ENCODE data around the gene PDLIM4. TPM values are rescaled to one million over a fixed set of nuclear protein-coding genes. Genes with fewer than 3 reads are reported as not detected.

PDLIM4 gene
- total RNA-seq, 1 experiment from 2014 or later = 47.2 TPM

- POLR2A ChIA-PET (ENCODE audit: unreplicated experiment) = no interaction called here
- TF ChIP-seq EZH2 (IDR thresholded peaks at IDR 0.05; ENCODE audit: low read depth) (no peak), CTCF (conservative IDR thresholded peaks at IDR 0.05) (no peak)
- no peaks in the 10 kb centered on the region for H4K20me1 ChIP-seq (ENCODE audit: insufficient read depth)
- H2AFZ ChIP-seq = no peak overlapping the region
- no TSS peak for BruUV-seq (replicated peaks)
- H3K4me2 ChIP-seq = no peak overlapping the region
- no peaks in the 10 kb centered on the region for H3K36me3 ChIP-seq (ENCODE audit: low read depth)
- peaks cover 5% of the 10 kb centered on the region; the same call in 1 of the 2 replicates for H3F3A ChIP-seq (ENCODE audit: insufficient read depth, low read depth)
- intact Hi-C loops (cut with micrococcal nuclease; ENCODE audit: unreplicated experiment) = no loop called here
- no peak overlapping the region for H3K27ac ChIP-seq
- no peaks in the 10 kb centered on the region for H3K27me3 ChIP-seq (ENCODE audit: insufficient read depth, low read depth)
- no peak overlapping the region for H3K4me3 ChIP-seq
- no peaks in the 10 kb centered on the region for H3K9me2 ChIP-seq (ENCODE audit: insufficient read depth)
- no peaks in the 10 kb centered on the region for H3K79me2 ChIP-seq (ENCODE audit: low read depth)
- no peaks in the 10 kb centered on the region for H3K9me3 ChIP-seq (ENCODE audit: insufficient read depth, low read depth)
- no peak for DNase-seq
- H3K4me1 ChIP-seq (replicated peaks; ENCODE audit: insufficient read depth) = peaks cover 8% of the 10 kb centered on the region
- CTCF ChIA-PET = no interaction called here
Observed at GRCh38 chr5:132305420-132305819, 47.9 kb downstream of the PDLIM4 start.

DNA sequence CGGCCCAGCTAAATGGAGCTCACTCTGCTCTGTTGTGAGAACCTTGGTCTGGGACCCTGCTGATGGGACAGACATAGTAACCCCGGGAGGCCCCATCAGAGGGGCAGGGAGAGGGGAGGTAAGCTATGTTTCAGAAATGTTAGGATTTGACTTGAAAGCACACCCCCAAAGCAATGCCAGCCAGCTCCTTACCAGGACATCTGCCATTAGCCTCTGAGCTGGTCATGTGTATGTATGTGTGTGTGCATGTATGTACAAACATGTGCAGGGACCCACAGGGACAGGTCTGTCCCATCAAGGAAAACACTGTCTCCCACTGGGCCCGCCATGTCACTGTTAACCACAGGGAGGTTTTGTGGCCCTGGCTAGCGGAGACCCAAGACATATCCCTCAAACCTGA lies 51.2 kb downstream of the PDLIM4 start:
- POLR2A ChIA-PET (ENCODE audit: unreplicated experiment) = interaction anchor here (0.6 kb wide), 1 partner anchor 932 kb away, joined by 11 read pairs; no protein-coding TSS in a partner anchor
- BruUV-seq (replicated peaks) = no TSS peak

GRCh38 chr5:132309679-132310078 lies 52.2 kb downstream of the PDLIM4 start:
- H2AFZ ChIP-seq = no peak overlapping the region
- H3F3A ChIP-seq (ENCODE audit: insufficient read depth, low read depth) = peaks cover 4% of the 10 kb centered on the region; the same call in 1 of the 2 replicates
- no peak for DNase-seq
- no peak overlapping the region for H3K4me3 ChIP-seq
- no peaks in the 10 kb centered on the region for H4K20me1 ChIP-seq (ENCODE audit: insufficient read depth)
- ChIA-PET CTCF (no interaction called here), POLR2A (ENCODE audit: unreplicated experiment) (no interaction called here)
- H3K4me1 ChIP-seq (replicated peaks; ENCODE audit: insufficient read depth) = no peaks in the 10 kb centered on the region
- no peak for TF ChIP-seq CTCF (conservative IDR thresholded peaks at IDR 0.05)
- no peak for TF ChIP-seq EZH2 (IDR thresholded peaks at IDR 0.05; ENCODE audit: low read depth)
- no peak overlapping the region for H3K27ac ChIP-seq
- H3K79me2 ChIP-seq (ENCODE audit: low read depth) = no peaks in the 10 kb centered on the region
- no peaks in the 10 kb centered on the region for H3K9me3 ChIP-seq (ENCODE audit: insufficient read depth, low read depth)
- no peaks in the 10 kb centered on the region for H3K36me3 ChIP-seq (ENCODE audit: low read depth)
- no TSS peak for BruUV-seq (replicated peaks)
- H3K9me2 ChIP-seq (ENCODE audit: insufficient read depth) = no peaks in the 10 kb centered on the region
- intact Hi-C loops (cut with micrococcal nuclease; ENCODE audit: unreplicated experiment) = no loop called here
- no peak overlapping the region for H3K4me2 ChIP-seq
- no peaks in the 10 kb centered on the region for H3K27me3 ChIP-seq (ENCODE audit: insufficient read depth, low read depth)

More for the DNA sequence above, 51.2 kb downstream of the PDLIM4 start:
- Histone ChIP-seq H3K4me2 (no peak overlapping the region), H3K4me3 (no peak overlapping the region), H3K9me3 (ENCODE audit: insufficient read depth, low read depth) (no peaks in the 10 kb centered on the region), H3K9me2 (ENCODE audit: insufficient read depth) (no peaks in the 10 kb centered on the region), H3K27me3 (ENCODE audit: insufficient read depth, low read depth) (no peaks in the 10 kb centered on the region), H3K27ac (no peak overlapping the region), H4K20me1 (ENCODE audit: insufficient read depth) (no peaks in the 10 kb centered on the region), H3K36me3 (ENCODE audit: low read depth) (no peaks in the 10 kb centered on the region), H3K79me2 (ENCODE audit: low read depth) (no peaks in the 10 kb centered on the region), H3F3A (ENCODE audit: insufficient read depth, low read depth) (peaks cover 4% of the 10 kb centered on the region; the same call in 1 of the 2 replicates), H2AFZ (no peak overlapping the region), H3K4me1 (replicated peaks; ENCODE audit: insufficient read depth) (no peaks in the 10 kb centered on the region)
- CTCF ChIA-PET = no interaction called here
- TF ChIP-seq EZH2 (IDR thresholded peaks at IDR 0.05; ENCODE audit: low read depth) = no peak
- TF ChIP-seq CTCF (conservative IDR thresholded peaks at IDR 0.05) = no peak
- intact Hi-C loops (cut with micrococcal nuclease; ENCODE audit: unreplicated experiment) = no loop called here
- DNase-seq = no peak
